Neural cell (in vitro differentiated cells): ENCODE results near the gene ELMO2.

Experiments used
- MXI1 ChIP-seq: fragments of 450-650 bp; conservative IDR thresholded peaks from 2 replicates; pipeline ENCODE4 v1.6.1; 2014; ENCODE audit warnings: antibody characterized with exemption, mild to moderate bottlenecking; ENCODE audit not compliant: poor library complexity, severe bottlenecking
- TAF1 ChIP-seq: IDR thresholded peaks from 2 replicates; pipeline ENCODE4 v1.6.1; 2012; ENCODE audit warnings: low read depth
- TF ChIP-seq, protein P1 (sequence below): fragments of 450-650 bp; IDR thresholded peaks from 2 replicates; pipeline ENCODE4 v1.5.1; 2014; ENCODE audit warnings: antibody characterized with exemption, mild to moderate bottlenecking, moderate library complexity; ENCODE audit not compliant: poor library complexity, severe bottlenecking
- TF ChIP-seq, protein P2 (sequence below): IDR thresholded peaks from 2 replicates; pipeline ENCODE4 v1.6.1; 2012; ENCODE audit warnings: borderline replicate concordance

DNA sequence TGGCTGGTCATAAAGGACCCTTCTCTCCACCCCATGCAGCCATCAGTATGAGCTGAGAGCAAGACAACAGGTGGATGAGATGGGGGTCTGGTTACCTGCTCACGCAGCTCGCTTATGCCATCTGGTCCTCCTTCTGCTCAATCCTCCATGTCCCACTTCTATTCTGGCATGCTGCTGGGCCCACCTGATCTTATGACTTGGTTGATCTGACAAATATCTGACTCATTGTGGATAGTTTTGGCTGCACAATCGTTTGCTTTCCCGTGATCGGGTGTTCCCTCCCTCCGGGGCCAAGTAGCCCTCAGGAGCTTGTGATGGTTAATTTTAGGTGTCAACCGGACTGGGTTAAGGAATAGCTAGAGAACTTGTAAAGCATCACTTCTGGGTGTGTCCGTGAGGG, 26.6 kb upstream of the ELMO2 start:
- TF ChIP-seq, protein P1, sequence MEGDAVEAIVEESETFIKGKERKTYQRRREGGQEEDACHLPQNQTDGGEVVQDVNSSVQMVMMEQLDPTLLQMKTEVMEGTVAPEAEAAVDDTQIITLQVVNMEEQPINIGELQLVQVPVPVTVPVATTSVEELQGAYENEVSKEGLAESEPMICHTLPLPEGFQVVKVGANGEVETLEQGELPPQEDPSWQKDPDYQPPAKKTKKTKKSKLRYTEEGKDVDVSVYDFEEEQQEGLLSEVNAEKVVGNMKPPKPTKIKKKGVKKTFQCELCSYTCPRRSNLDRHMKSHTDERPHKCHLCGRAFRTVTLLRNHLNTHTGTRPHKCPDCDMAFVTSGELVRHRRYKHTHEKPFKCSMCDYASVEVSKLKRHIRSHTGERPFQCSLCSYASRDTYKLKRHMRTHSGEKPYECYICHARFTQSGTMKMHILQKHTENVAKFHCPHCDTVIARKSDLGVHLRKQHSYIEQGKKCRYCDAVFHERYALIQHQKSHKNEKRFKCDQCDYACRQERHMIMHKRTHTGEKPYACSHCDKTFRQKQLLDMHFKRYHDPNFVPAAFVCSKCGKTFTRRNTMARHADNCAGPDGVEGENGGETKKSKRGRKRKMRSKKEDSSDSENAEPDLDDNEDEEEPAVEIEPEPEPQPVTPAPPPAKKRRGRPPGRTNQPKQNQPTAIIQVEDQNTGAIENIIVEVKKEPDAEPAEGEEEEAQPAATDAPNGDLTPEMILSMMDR: no peak
- TF ChIP-seq MXI1 (no peak), TAF1 (no peak)
- TF ChIP-seq, protein P2, sequence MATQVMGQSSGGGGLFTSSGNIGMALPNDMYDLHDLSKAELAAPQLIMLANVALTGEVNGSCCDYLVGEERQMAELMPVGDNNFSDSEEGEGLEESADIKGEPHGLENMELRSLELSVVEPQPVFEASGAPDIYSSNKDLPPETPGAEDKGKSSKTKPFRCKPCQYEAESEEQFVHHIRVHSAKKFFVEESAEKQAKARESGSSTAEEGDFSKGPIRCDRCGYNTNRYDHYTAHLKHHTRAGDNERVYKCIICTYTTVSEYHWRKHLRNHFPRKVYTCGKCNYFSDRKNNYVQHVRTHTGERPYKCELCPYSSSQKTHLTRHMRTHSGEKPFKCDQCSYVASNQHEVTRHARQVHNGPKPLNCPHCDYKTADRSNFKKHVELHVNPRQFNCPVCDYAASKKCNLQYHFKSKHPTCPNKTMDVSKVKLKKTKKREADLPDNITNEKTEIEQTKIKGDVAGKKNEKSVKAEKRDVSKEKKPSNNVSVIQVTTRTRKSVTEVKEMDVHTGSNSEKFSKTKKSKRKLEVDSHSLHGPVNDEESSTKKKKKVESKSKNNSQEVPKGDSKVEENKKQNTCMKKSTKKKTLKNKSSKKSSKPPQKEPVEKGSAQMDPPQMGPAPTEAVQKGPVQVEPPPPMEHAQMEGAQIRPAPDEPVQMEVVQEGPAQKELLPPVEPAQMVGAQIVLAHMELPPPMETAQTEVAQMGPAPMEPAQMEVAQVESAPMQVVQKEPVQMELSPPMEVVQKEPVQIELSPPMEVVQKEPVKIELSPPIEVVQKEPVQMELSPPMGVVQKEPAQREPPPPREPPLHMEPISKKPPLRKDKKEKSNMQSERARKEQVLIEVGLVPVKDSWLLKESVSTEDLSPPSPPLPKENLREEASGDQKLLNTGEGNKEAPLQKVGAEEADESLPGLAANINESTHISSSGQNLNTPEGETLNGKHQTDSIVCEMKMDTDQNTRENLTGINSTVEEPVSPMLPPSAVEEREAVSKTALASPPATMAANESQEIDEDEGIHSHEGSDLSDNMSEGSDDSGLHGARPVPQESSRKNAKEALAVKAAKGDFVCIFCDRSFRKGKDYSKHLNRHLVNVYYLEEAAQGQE: no peak
